ENCODE measurements around the gene CYP3A4.

CYP3A4 gene

GRCh38 chr7:99792967-99793366 lies 9.0 kb upstream of the CYP3A4 start:
- no peaks in the 10 kb centered on the region for H3K9me2 ChIP-seq (replicated peaks; ENCODE audit: control insufficient read depth, low read length)
- TF ChIP-seq EZH2phosphoT487 (IDR thresholded peaks at IDR 0.05; ENCODE audit: borderline replicate concordance, low read length) (no peak), CTCF (IDR thresholded peaks at IDR 0.05; ENCODE audit: low read depth, low read length, poor library complexity, severe bottlenecking) (no peak)
- H3K27me3 ChIP-seq (ENCODE audit: control insufficient read depth, low read length) = peaks cover 8% of the 10 kb centered on the region; the same call in 1 of the 2 replicates
- no peaks in the 10 kb centered on the region for H3F3A ChIP-seq (ENCODE audit: control insufficient read depth, insufficient read depth)
- H3K4me1 ChIP-seq (ENCODE audit: control insufficient read depth, low read length) = no peaks in the 10 kb centered on the region
- H3K4me3 ChIP-seq (ENCODE audit: low read length) = no peak overlapping the region
- no peak overlapping the region for H3K4me2 ChIP-seq (ENCODE audit: low read length)
- no peak overlapping the region for H3K27ac ChIP-seq (ENCODE audit: low read depth, low read length)
- H3K79me2 ChIP-seq (ENCODE audit: control insufficient read depth, low read length) = no peaks in the 10 kb centered on the region
- no peaks in the 10 kb centered on the region for H3K36me3 ChIP-seq (ENCODE audit: control insufficient read depth, low read length)
- H4K20me1 ChIP-seq (ENCODE audit: control insufficient read depth, insufficient read depth, low read depth, low read length) = no peaks in the 10 kb centered on the region
- H3K9me3 ChIP-seq (ENCODE audit: control insufficient read depth, insufficient read depth, low read length) = no peaks in the 10 kb centered on the region

GRCh38 chr7:99791667-99792369 lies 7.8 kb upstream of the CYP3A4 start:
- Histone ChIP-seq H3K9me2 (replicated peaks; ENCODE audit: control insufficient read depth, low read length) (no peaks in the 10 kb centered on the region), H3K79me2 (ENCODE audit: control insufficient read depth, low read length) (no peaks in the 10 kb centered on the region), H3K36me3 (ENCODE audit: control insufficient read depth, low read length) (no peaks in the 10 kb centered on the region), H3K27me3 (ENCODE audit: control insufficient read depth, low read length) (peaks cover 8% of the 10 kb centered on the region; the same call in 1 of the 2 replicates), H3K4me3 (ENCODE audit: low read length) (no peak overlapping the region), H4K20me1 (ENCODE audit: control insufficient read depth, insufficient read depth, low read depth, low read length) (no peaks in the 10 kb centered on the region), H3F3A (ENCODE audit: control insufficient read depth, insufficient read depth) (no peaks in the 10 kb centered on the region), H3K4me1 (ENCODE audit: control insufficient read depth, low read length) (no peaks in the 10 kb centered on the region), H3K4me2 (ENCODE audit: low read length) (no peak overlapping the region), H3K9me3 (ENCODE audit: control insufficient read depth, insufficient read depth, low read length) (no peaks in the 10 kb centered on the region), H3K27ac (ENCODE audit: low read depth, low read length) (no peak overlapping the region)
- no peak for TF ChIP-seq CTCF (IDR thresholded peaks at IDR 0.05; ENCODE audit: low read depth, low read length, poor library complexity, severe bottlenecking)
- no peak for TF ChIP-seq EZH2phosphoT487 (IDR thresholded peaks at IDR 0.05; ENCODE audit: borderline replicate concordance, low read length)

DNA sequence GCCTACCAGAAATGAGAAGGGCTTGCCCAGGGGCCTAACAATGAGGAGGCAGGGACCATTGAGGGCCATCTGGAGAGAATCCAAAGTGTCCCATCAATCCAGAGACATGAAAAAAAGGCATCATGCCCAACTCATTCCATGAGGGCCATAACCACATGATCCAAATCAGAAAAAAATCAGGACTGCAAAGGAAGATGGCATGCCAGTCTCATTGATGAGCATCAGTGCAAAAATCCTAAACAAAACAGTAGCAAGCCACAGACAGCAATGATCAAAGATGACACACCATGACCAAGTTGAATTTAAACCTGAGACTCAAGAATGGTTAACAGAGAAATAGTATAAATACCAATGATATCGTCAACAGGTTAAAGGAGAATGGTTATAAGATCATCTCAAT lies 7.0 kb upstream of the CYP3A4 start:
- H3K27ac ChIP-seq (ENCODE audit: low read depth, low read length) = no peak overlapping the region
- no peaks in the 10 kb centered on the region for H3K36me3 ChIP-seq (ENCODE audit: control insufficient read depth, low read length)
- H3F3A ChIP-seq (ENCODE audit: control insufficient read depth, insufficient read depth) = no peaks in the 10 kb centered on the region
- TF ChIP-seq CTCF (IDR thresholded peaks at IDR 0.05; ENCODE audit: low read depth, low read length, poor library complexity, severe bottlenecking) (no peak), EZH2phosphoT487 (IDR thresholded peaks at IDR 0.05; ENCODE audit: borderline replicate concordance, low read length) (no peak)
- no peak overlapping the region for H3K4me3 ChIP-seq (ENCODE audit: low read length)
- H3K4me2 ChIP-seq (ENCODE audit: low read length) = no peak overlapping the region
- H3K4me1 ChIP-seq (ENCODE audit: control insufficient read depth, low read length) = no peaks in the 10 kb centered on the region
- H4K20me1 ChIP-seq (ENCODE audit: control insufficient read depth, insufficient read depth, low read depth, low read length) = no peaks in the 10 kb centered on the region
- no peaks in the 10 kb centered on the region for H3K79me2 ChIP-seq (ENCODE audit: control insufficient read depth, low read length)
- no peaks in the 10 kb centered on the region for H3K9me2 ChIP-seq (replicated peaks; ENCODE audit: control insufficient read depth, low read length)
- H3K9me3 ChIP-seq (ENCODE audit: control insufficient read depth, insufficient read depth, low read length) = no peaks in the 10 kb centered on the region
- peaks cover 8% of the 10 kb centered on the region; the same call in 1 of the 2 replicates for H3K27me3 ChIP-seq (ENCODE audit: control insufficient read depth, low read length)
